Parathyroid adenoma (tissue), 2 donors: ENCODE data around the gene RCBTB2.

Experiments used
- H2AFZ ChIP-seq: fragments of 300-600 bp; sonication (generic); one replicate; pipeline ENCODE4 v1.7.0; 2017; ENCODE audit warnings: antibody characterized with exemption, mild to moderate bottlenecking
- H3K27ac ChIP-seq: fragments of 300-600 bp; sonication (generic); one replicate; pipeline ENCODE4 v1.7.0; 2017
- H3K27me3 ChIP-seq: fragments of 300-600 bp; sonication (generic); one replicate; pipeline ENCODE4 v1.7.0; 2017; ENCODE audit warnings: low read length; ENCODE audit not compliant: control insufficient read depth, insufficient read depth
- H3K36me3 ChIP-seq: fragments of 300-600 bp; sonication (generic); one replicate; pipeline ENCODE4 v1.7.0; 2017; ENCODE audit warnings: low read length; ENCODE audit not compliant: control insufficient read depth, insufficient read depth
- H3K4me1 ChIP-seq: fragments of 300-600 bp; sonication (generic); one replicate; pipeline ENCODE4 v1.7.0; 2017; ENCODE audit warnings: control low read depth
- H3K4me2 ChIP-seq: fragments of 300-600 bp; sonication (generic); one replicate; pipeline ENCODE4 v1.7.0; 2017; ENCODE audit warnings: low read length
- H3K4me3 ChIP-seq: fragments of 300-600 bp; sonication (generic); one replicate; pipeline ENCODE4 v1.7.0; 2017; ENCODE audit warnings: low read depth, low read length
- H3K79me2 ChIP-seq: fragments of 300-600 bp; sonication (generic); one replicate; pipeline ENCODE4 v1.7.0; 2017; ENCODE audit warnings: control low read depth
- H3K9ac ChIP-seq: fragments of 300-600 bp; sonication (generic); one replicate; pipeline ENCODE4 v1.7.0; 2017; ENCODE audit warnings: mild to moderate bottlenecking
- H3K9me3 ChIP-seq: fragments of 300-600 bp; sonication (generic); one replicate; pipeline ENCODE4 v1.7.0; 2017; ENCODE audit warnings: low read length; ENCODE audit not compliant: control insufficient read depth
- CTCF ChIP-seq: fragments of 300-600 bp; sonication (generic); IDR thresholded peaks from one replicate; pipeline ENCODE4 v1.7.0; 2017; ENCODE audit warnings: antibody characterized with exemption, mild to moderate bottlenecking
- donor health status: primary hyperparathyroidism.

Gene RCBTB2

GRCh38 chr13:48547663-48548092 lies 14.8 kb upstream of the RCBTB2 start:
- Histone ChIP-seq H2AFZ (no peak overlapping the region), H3K4me3 (no peak overlapping the region), H3K36me3 (no peaks in the 10 kb centered on the region), H3K27me3 (no peaks in the 10 kb centered on the region), H3K9me3 (no peaks in the 10 kb centered on the region), H3K27ac (no peak overlapping the region), H3K4me2 (no peak overlapping the region), H3K79me2 (no peaks in the 10 kb centered on the region), H3K9ac (no peak overlapping the region), H3K4me1 (no peaks in the 10 kb centered on the region)
- no peak for TF ChIP-seq CTCF

GRCh38 chr13:48545608-48546007 lies 12.7 kb upstream of the RCBTB2 start:
- H3K27ac ChIP-seq: no peak overlapping the region
- no peak overlapping the region for H3K4me3 ChIP-seq
- no peaks in the 10 kb centered on the region for H3K27me3 ChIP-seq
- H3K36me3 ChIP-seq: no peaks in the 10 kb centered on the region
- no peak overlapping the region for H2AFZ ChIP-seq
- no peak for TF ChIP-seq CTCF
- peaks cover 6% of the 10 kb centered on the region for H3K4me1 ChIP-seq
- no peak overlapping the region for H3K4me2 ChIP-seq
- no peak overlapping the region for H3K9ac ChIP-seq
- H3K9me3 ChIP-seq: no peaks in the 10 kb centered on the region
- no peaks in the 10 kb centered on the region for H3K79me2 ChIP-seq

- Histone ChIP-seq H3K27ac (peak overlapping the region; percentile 36), H3K4me2 (peak overlapping the region; percentile 54), H3K9ac (no peak overlapping the region), H3K79me2 (no peaks in the 10 kb centered on the region), H3K4me1 (peaks cover 6% of the 10 kb centered on the region), H3K4me3 (no peak overlapping the region), H3K27me3 (no peaks in the 10 kb centered on the region), H2AFZ (peak overlapping the region; percentile 70), H3K9me3 (no peaks in the 10 kb centered on the region), H3K36me3 (no peaks in the 10 kb centered on the region)
- no peak for TF ChIP-seq CTCF
These were observed 9.9 kb upstream of the RCBTB2 start for GRCh38 chr13:48542581-48543341.

- no peak for TF ChIP-seq CTCF
- Histone ChIP-seq H3K9me3 (no peaks in the 10 kb centered on the region), H3K4me3 (no peak overlapping the region), H2AFZ (peak overlapping the region; percentile 70), H3K27ac (peak overlapping the region; percentile 36), H3K9ac (no peak overlapping the region), H3K79me2 (no peaks in the 10 kb centered on the region), H3K4me1 (peaks cover 6% of the 10 kb centered on the region), H3K27me3 (no peaks in the 10 kb centered on the region), H3K36me3 (no peaks in the 10 kb centered on the region), H3K4me2 (no peak overlapping the region)
These were observed 9.3 kb upstream of the RCBTB2 start for GRCh38 chr13:48542138-48542537.

- Histone ChIP-seq H3K27me3 (no peaks in the 10 kb centered on the region), H3K79me2 (no peaks in the 10 kb centered on the region), H3K9ac (no peak overlapping the region), H3K4me3 (no peak overlapping the region), H3K27ac (no peak overlapping the region), H3K4me1 (peaks cover 6% of the 10 kb centered on the region), H3K36me3 (no peaks in the 10 kb centered on the region), H2AFZ (no peak overlapping the region), H3K4me2 (no peak overlapping the region), H3K9me3 (no peaks in the 10 kb centered on the region)
- no peak for TF ChIP-seq CTCF
These were observed 6.7 kb upstream of the RCBTB2 start for GRCh38 chr13:48539550-48539949.
